GM20431 (cell line): ENCODE results near the gene RDM1.
"Not testable (repeated sequence)": the region's sequence is repeated elsewhere in the genome, so short reads cannot be mapped to it uniquely, and the experiment has no call there.

ENCODE experiments used
- in situ Hi-C: fragments of 300-500 bp; cut with MseI, MboI; formaldehyde crosslinking; loops from one replicate; pipeline ENCODE4 v1.15.0; 2020; ENCODE audit warnings: low sequenced_read_pairs; ENCODE audit not compliant: unreplicated experiment

The RDM1 gene

GRCh38 chr17:35938492-35938891 is 7.9 kb upstream of the RDM1 start:
- in situ Hi-C loops: not testable (repeated sequence)

DNA sequence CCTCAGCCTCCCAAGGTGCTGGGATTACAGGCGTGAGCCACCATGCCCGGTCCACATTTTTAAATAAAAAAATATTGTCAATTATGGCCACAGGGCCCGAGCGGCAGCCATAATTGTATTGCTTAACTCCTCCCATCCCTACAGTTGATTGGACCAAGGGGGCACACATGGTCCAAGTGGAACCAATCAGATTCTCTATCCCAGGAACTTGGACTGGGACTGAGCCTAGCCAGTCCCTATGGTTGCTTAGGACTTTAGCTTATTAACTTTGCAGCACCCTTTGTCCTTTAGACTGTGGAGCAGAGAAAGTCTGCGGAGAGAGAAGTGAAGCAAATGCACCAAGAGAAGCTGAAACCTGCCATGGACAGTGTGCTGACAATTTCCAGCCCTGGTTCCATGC is 5.5 kb upstream of the RDM1 start:
- in situ Hi-C loops: no loop called here

DNA sequence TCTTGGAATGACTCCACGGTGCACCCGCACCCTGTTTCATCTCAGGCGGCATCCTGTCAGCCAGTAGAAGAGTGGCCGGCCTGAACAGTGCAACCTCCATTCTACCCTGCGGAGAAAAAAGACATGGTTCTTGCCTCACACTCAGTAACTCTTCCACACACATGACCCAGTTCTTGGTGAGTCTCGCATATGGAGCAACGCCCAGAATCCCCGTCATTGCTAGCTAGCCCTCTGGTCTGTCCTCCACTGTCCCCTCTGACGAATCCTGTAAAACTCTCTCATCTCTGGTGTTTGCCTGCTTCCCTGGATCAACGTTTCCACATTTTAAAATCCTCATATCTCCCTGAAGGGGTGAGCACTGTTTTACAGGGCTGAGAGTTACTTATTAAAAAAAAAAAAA is 4.2 kb upstream of the RDM1 start:
- in situ Hi-C loops: no loop called here

- in situ Hi-C loops: no loop called here
Measured at GRCh38 chr17:35932586-35932985, 2.0 kb upstream of the RDM1 start.

GRCh38 chr17:35931794-35932425 is 1.3 kb upstream of the RDM1 start:
- in situ Hi-C loops: no loop called here

GRCh38 chr17:35927714-35928113 is 2.9 kb downstream of the RDM1 start:
- in situ Hi-C loops: no loop called here

DNA sequence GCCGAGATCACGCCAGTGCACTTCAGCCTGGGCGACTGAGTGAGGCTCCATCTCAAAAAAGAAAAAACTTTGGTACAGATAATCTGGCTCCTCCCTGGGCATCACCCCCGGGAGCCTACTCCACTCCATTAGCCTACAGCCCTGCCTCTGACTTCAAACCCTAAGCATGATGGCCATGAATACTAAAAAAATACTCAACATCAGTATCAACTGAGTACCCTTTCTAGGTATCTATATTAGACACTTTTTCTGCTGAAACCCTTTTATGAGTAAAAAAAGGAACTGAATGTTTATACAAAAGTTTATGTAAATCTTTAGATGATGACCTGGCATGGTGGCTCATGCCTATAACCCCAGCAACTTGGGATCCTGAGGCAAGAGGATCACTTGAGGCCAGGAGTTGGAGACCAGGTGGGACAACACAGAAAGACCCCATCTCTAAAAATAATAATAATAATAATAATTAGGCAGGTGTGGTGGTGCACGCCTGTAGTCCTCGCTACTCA is 6.9 kb downstream of the RDM1 start:
- in situ Hi-C loops: no loop called here

DNA sequence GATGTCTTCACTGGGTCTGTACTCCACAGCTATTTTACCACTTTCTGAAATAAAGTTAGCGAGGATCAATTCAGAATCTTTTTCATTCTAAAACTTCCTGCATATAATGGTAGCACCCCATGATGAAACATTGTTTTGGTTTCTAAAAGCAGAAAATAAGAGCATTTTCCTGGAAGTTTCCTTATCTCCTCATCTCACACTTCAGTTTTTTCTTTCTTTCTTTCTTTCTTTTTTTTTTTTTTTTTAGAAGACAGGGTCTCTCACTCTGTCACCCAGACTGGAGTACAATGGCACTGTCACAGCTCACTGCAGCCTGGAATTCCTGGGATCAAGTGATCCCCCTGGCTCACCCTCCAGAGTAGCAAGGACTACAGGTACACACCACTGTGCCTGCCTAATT is 10.3 kb downstream of the RDM1 start:
- in situ Hi-C loops: no loop called here

DNA sequence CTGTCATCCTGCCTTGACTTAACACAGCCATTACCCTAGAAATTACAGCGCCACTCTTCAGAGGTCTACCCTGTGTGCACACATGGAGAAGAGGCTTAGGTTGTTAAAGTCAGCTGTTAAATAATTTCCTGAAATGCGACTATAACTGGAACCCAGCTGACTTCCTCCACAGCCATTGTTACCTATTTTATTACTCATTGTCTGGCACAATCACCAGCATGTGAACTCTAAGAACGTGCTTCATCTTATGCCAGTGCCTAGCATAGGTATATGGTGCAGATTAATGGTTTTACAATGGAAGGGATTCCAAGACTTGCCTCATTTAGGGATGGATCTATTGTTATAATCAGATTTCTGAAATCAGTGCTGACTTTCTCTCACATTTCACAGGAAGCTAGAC is 11.9 kb downstream of the RDM1 start:
- in situ Hi-C loops: no loop called here

- in situ Hi-C loops: no loop called here
Measured at GRCh38 chr17:35917519-35918213, 12.9 kb downstream of the RDM1 start.

DNA sequence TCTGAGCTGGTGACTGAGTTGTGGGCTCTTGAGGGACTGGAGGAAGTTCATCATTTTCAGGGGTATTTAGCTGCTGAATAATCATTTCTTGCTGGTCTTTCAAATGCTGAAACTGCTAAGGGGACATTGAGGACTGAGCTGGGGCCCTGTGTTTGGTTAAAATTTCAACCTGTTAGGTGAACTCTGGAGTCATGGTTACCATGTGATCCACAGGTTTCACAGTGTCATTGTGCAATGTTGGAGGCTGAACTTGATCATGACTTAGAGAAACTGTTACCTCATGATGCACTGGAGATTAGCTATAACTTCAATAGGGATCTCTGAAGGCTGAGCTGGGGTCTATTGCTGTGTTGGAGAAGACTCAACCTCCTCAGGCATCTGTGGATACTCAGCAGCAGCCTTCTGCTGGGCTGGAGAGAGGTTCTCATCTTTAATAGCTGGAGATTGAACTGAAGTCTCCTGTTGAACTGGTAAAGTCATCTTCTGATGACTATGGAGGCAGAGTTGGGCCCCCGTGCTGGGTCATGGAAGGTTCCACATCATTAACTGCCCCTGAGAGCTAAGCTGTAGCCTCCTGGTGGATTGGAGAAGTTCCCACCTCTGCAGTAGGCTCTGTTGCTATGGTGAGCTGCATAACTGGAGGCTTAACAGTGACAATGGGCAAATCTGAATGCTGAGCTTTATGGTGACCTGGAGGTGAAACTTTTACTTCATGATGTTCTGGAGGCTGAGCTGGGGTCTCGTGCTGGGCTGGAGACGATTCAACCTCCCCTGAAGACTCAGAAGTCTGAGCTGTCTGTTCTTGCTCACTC is 15.2 kb downstream of the RDM1 start:
- in situ Hi-C loops: no loop called here

DNA sequence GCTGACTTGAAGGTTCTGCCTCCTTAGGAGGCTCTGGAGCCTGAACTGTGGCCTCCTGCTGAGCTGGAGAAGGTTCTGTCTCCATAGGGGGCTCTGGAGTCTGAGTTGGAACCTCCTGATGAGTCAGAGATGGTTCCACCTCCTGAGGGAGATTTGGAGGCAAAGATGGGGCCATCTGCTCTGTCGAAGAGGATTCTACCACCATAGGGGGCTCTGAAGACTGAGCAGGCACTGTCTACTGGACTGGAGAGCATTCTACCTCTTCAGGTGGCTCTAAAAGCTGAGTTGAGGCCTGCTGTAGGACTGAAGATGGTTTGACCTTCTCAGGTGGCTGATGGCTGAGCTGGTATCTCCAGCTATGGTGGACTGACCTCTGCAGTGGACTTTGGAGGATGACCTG is 16.2 kb downstream of the RDM1 start:
- in situ Hi-C loops: no loop called here

- in situ Hi-C loops: no loop called here
Measured at GRCh38 chr17:35913609-35914008, 17.0 kb downstream of the RDM1 start.

GRCh38 chr17:35912942-35913341 is 17.6 kb downstream of the RDM1 start:
- in situ Hi-C loops: no loop called here

- in situ Hi-C loops: no loop called here
Measured at GRCh38 chr17:35912339-35912912, 18.1 kb downstream of the RDM1 start.

- in situ Hi-C loops: no loop called here
Measured at GRCh38 chr17:35909408-35909807, 21.2 kb downstream of the RDM1 start.

DNA sequence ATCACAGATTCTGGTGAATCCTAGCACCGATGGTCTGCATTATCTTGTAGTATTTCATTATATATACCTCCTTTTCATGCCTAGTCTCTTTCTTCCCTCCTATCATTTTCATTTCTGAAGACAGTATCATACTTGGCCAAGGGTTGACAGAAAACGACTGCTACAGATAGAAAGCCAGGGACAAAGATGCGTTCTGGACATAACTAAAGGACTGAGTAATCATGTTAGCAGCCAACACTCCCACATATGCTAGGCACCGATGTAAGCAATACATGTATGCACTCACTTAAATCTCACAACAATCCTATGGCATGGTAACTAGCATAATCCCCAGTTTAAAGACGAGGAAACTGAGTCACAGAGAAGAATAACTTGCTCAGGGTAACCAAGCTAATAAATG is 22.9 kb downstream of the RDM1 start:
- in situ Hi-C loops: no loop called here

DNA sequence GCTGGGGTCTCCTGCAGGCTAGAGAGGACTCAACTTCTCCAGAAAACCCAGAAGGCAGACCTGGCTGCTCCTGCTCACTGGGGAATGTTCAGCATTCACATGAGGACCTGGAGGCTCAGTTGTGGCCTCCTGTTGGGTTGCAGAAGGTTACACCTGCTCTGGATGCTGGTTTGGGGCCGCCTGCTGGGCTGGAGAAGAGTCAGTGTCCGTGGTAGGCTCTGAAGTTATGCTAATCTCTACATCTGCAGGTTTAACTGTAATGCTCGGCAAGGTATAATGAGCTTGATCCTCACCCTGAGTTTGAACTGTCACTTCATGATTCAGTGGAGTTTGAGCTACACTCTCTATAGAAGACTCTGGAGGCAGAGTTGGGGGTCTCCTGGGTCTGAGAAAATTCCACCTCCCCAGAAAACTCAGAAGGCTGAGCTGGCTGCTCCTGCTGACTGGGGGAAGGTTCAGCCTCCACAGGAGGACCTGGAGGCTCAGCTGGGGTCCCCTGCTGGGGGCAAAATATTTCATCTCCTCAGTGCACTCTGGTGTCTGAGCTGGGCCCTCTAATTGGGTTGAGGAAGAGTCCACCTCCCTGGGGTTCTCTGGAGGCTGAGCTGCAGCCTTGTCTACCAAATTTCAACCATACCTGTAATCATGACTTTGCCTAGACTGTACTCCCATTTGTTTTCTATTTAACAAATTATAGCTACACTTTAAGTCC is 23.5 kb downstream of the RDM1 start:
- in situ Hi-C loops: no loop called here

- in situ Hi-C loops: no loop called here
Measured at GRCh38 chr17:35906191-35906925, 24.2 kb downstream of the RDM1 start.
